HK-2 (cell line): ENCODE results near the gene TMEM140.
A peak's percentile ranks its signal among the peaks of the same experiment; 100 is the strongest.
"Not testable (repeated sequence)": the region's sequence is repeated elsewhere in the genome, so short reads cannot be mapped to it uniquely, and the experiment has no call there.

Source experiments
- DNase-seq: peaks from one replicate; pipeline ENCODE4 v3.0.0-alpha.2; 2018; ENCODE audit not compliant: unreplicated experiment

Gene TMEM140

GRCh38 chr7:135195156-135195555 lies 47.3 kb downstream of the TMEM140 start:
- no peak for DNase-seq

DNA sequence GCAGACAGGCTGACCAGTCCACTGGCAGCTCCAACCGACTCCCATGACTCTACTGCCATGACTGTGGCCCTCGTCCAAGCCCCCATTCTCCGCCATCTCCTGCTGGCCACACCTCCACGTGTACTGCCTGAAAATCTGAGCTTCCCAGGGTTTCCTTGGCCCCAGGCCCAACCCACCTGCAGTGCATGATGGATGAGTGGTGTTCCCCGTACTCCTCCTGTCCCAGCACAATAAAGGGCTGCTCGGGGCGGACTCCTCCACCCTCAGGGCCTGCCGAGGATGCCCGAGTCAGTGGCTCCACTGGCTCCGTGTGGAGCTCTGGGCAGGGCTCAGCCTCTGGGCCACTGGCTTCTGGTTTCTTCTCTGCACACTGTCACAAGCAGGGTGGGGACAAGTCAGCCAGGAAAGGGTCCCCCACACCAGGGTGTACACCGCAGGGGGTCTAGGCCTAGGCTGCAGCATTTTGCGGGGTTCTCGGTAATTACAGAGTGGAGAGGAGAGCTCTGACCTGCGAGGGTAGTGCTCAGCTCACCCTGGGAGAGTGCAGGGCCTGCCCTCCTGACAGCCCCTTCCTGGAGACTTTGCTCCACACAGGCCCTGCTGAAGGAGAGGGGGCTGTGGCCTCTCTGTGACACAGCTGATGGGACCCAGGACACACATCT lies 48.2 kb downstream of the TMEM140 start:
- DNase-seq = no peak

DNA sequence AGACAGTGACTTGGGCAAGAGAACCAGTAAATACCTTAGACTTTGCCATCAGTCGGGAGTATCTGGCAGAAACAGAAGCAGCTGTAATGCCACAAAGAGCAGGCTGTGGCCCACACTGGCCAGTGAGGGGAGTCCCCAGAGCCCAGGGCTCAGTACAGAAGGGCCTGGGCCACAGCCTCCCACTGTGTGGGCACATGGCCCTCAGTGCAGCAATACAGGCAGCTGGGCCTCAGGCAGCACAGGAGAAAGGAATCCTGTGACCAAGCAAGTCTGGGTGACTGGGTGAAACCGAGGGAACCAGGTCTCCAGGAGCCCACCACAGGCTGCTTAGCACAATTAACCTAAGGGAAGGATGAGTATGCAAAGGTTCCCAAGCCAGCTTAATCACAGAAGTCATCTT lies 49.5 kb downstream of the TMEM140 start:
- no peak for DNase-seq

DNA sequence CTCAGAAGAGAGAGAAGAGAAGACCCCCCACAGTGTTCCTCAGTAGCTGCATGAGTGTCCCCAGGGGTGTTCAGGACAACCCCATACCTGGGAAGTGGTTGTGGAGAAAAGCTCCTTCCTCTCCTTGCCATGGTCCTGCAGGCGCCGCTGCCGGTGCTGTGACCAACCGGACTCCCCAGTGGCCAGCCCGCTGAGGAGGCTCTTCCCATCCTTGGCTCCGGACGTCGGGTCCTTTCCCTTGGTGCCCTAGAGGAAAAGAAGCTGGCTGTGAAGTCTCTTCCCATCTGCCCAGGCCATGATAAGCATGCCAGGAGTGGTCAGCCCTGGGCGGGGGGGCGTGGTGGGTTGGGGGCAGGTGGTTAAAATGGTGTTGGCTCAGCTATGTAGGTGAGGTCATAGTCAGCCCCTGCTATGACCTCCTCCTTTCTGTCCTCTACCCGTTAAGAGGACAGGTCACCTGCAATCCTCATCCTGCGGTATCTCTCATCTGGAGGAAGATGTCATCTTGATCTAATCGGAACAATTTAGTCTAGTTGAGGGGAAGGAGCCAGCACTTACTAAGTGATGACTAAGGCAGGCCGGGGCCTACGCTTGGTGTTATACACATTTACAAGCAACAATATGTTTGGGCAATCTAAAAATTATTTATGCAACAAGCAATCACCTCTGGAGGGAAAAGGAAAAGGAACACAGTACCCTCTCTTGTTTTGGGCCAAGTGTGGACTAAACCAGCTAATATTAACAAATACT lies 50.2 kb downstream of the TMEM140 start:
- DNase-seq = no peak

DNA sequence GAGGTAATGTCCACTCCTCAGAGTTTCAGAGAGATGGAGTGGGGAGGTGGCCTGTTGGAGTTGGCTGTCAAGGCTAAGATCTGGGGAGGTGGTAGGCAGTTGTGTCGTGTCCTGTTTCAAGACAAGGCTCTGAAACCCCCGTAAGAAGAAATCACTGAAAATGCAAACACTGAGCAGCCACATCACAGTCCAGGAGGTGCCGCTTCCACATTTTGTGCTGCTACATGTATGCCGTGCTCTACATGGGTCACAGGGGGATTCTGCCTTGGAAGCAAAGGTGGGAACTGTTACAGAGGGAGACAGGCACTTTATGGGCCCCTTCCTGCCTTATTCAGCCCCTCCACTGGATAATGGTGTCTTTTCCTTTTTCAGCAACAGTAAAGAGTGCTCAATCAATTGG lies 51.6 kb downstream of the TMEM140 start:
- no peak for DNase-seq

- DNase-seq = no peak
These were observed 53.0 kb downstream of the TMEM140 start for GRCh38 chr7:135200821-135201331.

DNA sequence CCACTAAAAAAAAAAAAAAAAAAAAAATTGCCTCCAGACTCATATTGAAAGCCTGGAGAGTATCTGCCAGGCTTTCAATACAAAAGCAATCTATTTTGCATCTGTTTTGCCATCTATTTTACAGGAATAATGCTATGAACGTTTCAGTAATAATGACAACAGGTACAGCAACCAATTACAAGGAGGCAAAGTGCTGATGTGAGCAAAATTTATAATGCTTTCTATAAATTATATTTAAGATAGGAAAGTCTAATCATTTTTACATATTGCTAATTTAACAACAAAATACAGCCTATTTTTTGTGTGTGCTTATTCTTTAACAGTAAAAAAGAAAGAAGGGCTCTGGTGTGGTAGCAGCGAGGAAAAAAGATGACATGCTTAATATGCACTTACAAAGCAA lies 53.5 kb downstream of the TMEM140 start:
- no peak for DNase-seq

- DNase-seq = no peak
These were observed 56.5 kb downstream of the TMEM140 start for GRCh38 chr7:135204341-135204749.

DNA sequence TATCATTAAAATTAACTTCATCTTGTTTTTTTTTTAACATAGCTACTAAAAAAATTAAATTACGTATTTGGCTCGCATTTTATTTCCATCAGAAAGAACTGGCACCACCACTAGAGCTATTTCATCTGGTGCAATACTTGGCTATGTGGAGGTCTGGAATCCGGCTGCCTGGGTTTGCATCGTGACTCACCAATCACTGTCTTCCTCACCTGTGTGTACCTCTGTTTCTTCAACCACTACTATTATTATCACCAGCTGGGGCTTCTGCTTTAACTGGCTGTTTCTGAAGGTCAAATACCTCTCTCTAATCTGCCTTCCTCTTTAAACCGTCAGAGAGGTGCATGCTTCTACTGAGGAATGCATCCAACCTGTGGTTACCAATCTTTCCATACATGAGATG lies 57.0 kb downstream of the TMEM140 start:
- no peak for DNase-seq

GRCh38 chr7:135205850-135206249 lies 58.0 kb downstream of the TMEM140 start:
- no peak for DNase-seq

GRCh38 chr7:135206941-135207391 lies 59.1 kb downstream of the TMEM140 start:
- no peak for DNase-seq

DNA sequence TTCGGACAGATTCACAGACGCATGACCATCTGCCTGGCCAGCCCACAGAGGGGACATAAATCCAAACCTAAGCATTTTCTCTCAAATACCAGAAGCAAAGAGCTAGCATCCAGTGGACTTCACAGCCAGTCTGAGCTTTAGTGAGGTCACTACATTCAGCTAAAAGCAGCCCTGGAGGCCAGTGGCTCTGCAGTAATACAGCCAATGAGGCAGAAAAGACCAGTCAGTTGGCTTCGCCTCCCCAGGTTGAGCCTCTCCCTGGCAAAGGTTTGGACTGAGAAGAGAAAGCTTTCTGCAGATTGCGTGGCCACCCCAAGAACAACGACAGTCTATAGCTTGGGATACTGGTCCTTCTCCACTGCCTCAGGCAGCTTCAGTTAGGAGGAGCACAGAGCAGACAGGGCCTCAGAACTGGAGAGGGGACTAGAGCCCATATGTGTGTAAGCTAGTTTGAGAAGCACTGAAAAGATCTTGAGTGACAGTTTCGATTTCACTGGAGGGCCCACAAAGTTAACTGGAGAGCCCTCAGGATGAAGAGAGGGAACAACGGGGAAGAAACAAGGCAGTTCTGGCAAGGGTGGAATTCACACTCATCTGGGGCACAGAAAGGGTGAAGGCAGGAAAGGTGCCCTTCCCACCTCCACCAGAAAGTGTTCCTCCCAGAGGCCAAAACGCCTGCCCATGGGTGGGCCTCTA lies 59.7 kb downstream of the TMEM140 start:
- no peak for DNase-seq

GRCh38 chr7:135208102-135208793 lies 60.4 kb downstream of the TMEM140 start:
- DNase-seq = no peak

- DNase-seq = no peak
These were observed 61.5 kb downstream of the TMEM140 start for GRCh38 chr7:135209225-135209834.

DNA sequence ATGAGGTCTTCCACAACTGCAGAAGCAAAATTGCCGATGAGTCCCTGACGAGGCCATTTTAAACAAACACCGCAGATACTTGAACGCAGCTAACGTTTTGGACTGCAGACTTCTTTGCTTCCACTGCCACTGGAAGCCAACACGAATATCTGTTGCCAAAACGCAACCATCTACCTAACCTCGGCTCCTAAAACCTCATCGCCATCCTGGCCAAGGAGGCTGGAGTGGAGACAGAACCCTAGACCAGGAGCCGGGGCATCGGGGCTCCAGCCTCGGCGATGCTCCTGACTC lies 63.0 kb downstream of the TMEM140 start:
- no peak for DNase-seq

DNA sequence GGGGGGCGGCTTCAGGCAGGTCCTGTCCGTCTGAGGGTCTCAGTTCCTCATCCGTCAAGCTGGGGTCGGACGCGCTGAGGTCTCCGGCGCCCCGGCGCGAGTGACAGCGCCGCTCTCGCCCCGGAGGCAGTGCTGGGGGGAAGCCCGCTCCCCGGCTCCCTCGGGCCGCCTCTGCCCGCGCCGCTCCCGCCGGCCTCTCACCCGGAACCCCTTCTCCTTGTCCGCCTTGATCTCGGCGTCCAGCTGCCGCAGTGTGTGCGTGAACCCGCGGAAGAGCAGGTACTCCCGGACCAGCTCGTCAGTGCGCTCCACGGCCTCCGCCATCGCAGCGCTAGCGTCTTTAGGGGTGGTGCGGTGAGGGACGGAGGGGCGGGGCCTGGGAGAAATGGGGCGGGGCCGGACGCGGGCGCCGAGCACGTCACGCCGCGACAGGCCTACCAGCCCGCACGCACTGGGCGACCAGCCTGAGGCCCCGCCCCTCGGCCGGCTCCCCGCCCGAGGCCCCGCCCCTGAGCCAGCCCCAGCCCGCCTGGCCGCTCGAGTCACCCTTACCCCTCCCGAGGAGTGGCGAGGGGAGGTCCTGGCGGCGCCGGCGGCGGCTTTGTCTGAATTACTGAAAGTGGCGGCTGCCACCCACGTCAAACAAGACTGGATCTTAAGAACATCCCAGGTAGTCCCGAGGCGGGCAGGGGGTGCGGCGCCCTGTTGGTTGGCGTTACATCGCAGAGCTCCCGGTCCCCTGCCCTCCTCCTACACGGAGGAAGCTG lies 63.5 kb downstream of the TMEM140 start, which contains the start of gene WDR91:
WDR91 (minus strand) TSS at position 348 of the 767 bp plus-strand sequence; CDS start at position 324, 24 bp downstream.
- DNase-seq = peak; percentile 97

DNA sequence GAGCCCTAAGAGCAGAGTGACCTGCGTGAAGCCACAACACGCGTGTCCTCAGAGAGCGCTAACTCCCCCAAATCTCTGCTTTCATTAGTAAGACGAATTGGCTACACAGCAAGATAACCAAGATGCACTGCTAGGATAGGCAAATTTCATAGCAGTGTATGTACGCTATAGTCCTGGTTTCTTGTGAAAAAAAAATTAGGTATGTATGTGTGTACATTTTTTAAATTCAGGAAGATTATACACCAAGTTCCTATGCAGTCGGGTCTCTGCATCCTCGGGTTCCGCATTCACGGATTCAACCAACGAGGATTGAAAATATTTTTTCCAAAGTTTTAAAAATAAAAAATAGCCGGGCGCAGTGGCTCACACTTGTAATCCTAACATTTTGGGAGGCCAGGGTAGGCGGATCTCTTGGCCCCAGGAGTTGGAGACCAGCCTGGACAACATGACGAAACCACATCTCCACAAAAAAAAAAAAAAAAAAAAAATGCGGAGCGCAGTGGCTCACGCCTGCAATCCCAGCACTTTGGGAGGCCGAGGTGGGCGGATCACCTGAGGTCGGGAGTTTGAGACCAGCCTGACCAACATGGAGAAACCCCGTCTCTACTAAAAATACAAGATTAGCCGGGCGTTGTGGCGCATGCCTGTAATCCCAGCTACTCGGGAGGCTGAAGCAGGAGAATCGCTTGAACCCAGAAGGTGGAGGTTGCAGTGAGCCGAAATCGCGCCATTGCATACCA lies 64.2 kb downstream of the TMEM140 start:
- DNase-seq = not testable (repeated sequence)

- no peak for DNase-seq
These were observed 66.0 kb downstream of the TMEM140 start for GRCh38 chr7:135213831-135214230.

GRCh38 chr7:135215180-135215579 lies 67.3 kb downstream of the TMEM140 start:
- no peak for DNase-seq

GRCh38 chr7:135215698-135216097 lies 67.8 kb downstream of the TMEM140 start:
- DNase-seq = no peak
